ENCODE data around the gene PPEF1. TPM values are rescaled to one million over a fixed set of nuclear protein-coding genes. Genes with fewer than 3 reads are reported as not detected.

Gene PPEF1
- total RNA-seq, result 1 to 10 TPM; 1.9 to 6.0 TPM

DNA sequence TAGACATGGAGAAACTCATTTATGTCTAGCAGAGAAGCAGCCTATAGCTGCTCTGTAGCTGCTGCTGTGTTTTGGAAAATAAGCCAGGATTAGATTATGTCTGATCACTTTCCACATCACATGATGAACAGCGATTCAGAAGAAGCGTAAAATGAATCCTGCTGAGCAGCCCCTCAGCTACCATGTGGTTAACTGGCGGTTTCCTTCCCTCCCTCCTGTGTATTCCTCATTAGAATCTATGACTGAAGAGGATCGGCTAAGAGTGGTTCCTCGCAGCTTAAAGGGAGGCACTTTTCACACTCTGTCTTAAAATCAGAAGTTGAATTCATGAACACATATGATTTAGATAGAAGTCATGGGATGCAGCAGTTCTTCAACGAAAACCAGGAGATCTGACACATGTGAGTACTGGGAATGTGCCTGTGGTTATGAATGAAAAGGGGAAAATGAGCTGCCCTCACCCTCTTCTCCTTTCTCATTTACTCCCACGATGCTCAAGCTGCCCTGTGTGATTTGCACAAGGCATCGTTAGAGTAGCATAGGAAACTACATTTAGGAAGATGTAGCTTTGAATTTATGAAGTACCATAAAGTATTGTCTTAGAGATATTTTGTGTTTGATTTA, at the start of gene PPEF1:
PPEF1 (plus strand) TSS at position 220 of the 624 bp plus-strand sequence; CDS start at position 356, 136 bp downstream.
- H3K36me3 ChIP-seq, result no peaks in the 10 kb centered on the region
- no peak for DNase-seq (ENCODE audit: low spot score)
- 67% methylated on average over 8 of the region's 8 CpGs for WGBS
- H3K27me3 ChIP-seq (replicated peaks; ENCODE audit: insufficient read depth), result no peaks in the 10 kb centered on the region
- no peak within 1 kb of the TSS for H3K27ac ChIP-seq
- no peak within 1 kb of the TSS for H3K4me3 ChIP-seq
- H3K9me3 ChIP-seq, result no peaks in the 10 kb centered on the region
- TF ChIP-seq POLR2AphosphoS5 (IDR thresholded peaks at IDR 0.05) (no peak), POLR2A (IDR thresholded peaks at IDR 0.05) (no peak)
- TF ChIP-seq, protein P1, sequence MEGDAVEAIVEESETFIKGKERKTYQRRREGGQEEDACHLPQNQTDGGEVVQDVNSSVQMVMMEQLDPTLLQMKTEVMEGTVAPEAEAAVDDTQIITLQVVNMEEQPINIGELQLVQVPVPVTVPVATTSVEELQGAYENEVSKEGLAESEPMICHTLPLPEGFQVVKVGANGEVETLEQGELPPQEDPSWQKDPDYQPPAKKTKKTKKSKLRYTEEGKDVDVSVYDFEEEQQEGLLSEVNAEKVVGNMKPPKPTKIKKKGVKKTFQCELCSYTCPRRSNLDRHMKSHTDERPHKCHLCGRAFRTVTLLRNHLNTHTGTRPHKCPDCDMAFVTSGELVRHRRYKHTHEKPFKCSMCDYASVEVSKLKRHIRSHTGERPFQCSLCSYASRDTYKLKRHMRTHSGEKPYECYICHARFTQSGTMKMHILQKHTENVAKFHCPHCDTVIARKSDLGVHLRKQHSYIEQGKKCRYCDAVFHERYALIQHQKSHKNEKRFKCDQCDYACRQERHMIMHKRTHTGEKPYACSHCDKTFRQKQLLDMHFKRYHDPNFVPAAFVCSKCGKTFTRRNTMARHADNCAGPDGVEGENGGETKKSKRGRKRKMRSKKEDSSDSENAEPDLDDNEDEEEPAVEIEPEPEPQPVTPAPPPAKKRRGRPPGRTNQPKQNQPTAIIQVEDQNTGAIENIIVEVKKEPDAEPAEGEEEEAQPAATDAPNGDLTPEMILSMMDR (IDR thresholded peaks at IDR 0.05), result no peak
- intact Hi-C loops (cut with DNase I), result no loop called here
- no peaks in the 10 kb centered on the region for H3K4me1 ChIP-seq (replicated peaks)

DNA sequence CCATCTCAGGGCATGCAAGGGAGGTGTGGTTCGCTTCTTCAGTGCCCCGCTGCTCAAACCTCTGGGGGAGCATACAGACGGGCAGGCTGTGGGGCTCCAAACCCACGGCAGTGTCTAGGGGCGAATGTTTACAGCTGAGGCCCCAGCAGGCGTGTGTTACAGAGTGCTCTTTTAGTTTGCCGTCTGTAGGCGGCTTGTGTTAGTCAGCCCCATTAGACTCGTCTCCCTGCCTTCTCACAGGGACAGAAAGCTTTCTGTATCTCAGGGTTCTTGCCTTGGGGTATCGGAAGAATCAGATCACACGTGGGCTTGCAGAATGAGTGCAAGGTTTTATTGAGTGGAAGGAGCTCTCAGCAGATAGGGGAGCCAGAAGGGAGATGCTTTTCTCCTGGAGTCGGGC, 46.2 kb upstream of the PPEF1 start:
- intact Hi-C loops (cut with DNase I), result no loop called here

DNA sequence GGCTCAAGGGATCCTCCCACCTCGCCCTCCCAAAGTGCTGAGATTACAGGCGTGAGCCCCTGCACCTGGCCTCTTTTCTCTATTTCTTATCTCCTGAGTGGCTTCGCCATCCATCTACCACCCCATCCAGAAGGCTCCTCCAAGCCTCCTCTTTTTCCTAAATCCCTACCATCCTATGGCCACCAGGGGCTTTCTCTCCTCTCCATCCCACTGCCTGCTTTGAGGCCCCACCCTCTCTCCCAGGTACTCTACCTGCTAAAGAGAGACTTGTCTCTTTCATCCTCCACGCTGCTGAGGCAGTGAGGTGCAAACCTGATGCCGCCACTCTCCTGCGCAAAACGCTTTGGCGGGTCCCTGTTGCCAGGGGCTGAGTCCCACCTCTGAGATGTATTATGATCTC, 42.5 kb upstream of the PPEF1 start:
- WGBS, result 91% methylated on average over 8 of the region's 8 CpGs
- no peak overlapping the region for H3K4me3 ChIP-seq
- TF ChIP-seq POLR2AphosphoS5 (IDR thresholded peaks at IDR 0.05), result no peak
- no peak for TF ChIP-seq POLR2A (IDR thresholded peaks at IDR 0.05)
- TF ChIP-seq, protein P1 (IDR thresholded peaks at IDR 0.05), result no peak
- no peaks in the 10 kb centered on the region for H3K36me3 ChIP-seq
- intact Hi-C loops (cut with DNase I), result no loop called here
- no peak for DNase-seq (ENCODE audit: low spot score)
- no peaks in the 10 kb centered on the region for H3K27me3 ChIP-seq (replicated peaks; ENCODE audit: insufficient read depth)
- no peaks in the 10 kb centered on the region for H3K4me1 ChIP-seq (replicated peaks)
- H3K9me3 ChIP-seq, result no peaks in the 10 kb centered on the region
- no peak overlapping the region for H3K27ac ChIP-seq

More for the DNA sequence above, 46.2 kb upstream of the PPEF1 start:
- Histone ChIP-seq H3K9me3 (no peaks in the 10 kb centered on the region), H3K4me3 (no peak overlapping the region), H3K27ac (no peak overlapping the region), H3K36me3 (no peaks in the 10 kb centered on the region), H3K27me3 (replicated peaks; ENCODE audit: insufficient read depth) (no peaks in the 10 kb centered on the region), H3K4me1 (replicated peaks) (no peaks in the 10 kb centered on the region)
- 90% methylated on average over 8 of the region's 12 CpGs for WGBS
- DNase-seq (ENCODE audit: low spot score), result no peak
- TF ChIP-seq, protein P1 (IDR thresholded peaks at IDR 0.05), result no peak
- no peak for TF ChIP-seq POLR2AphosphoS5 (IDR thresholded peaks at IDR 0.05)
- TF ChIP-seq POLR2A (IDR thresholded peaks at IDR 0.05), result no peak

DNA sequence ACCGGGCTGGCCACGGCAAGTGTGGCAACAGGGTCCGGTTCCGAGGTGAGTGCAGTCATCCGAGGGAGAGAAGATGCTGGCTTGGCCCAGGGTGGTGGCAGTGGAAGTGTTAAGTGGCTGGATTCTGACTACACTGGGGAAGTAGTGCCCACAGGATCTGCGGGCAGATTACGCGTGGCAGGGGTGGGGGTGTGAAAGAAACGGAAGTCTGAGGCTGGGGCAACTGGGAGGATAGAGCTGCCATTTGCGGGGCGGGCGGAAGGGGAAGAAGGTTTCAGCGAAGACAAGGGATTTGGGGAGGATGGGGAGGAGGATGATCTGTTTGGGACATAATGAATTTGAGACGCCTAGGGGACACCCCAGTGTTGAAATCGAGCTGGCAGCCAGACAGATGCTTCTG, 40.8 kb upstream of the PPEF1 start:
- TF ChIP-seq, protein P1 (IDR thresholded peaks at IDR 0.05), result no peak
- no peak for TF ChIP-seq POLR2A (IDR thresholded peaks at IDR 0.05)
- TF ChIP-seq POLR2AphosphoS5 (IDR thresholded peaks at IDR 0.05), result no peak
- intact Hi-C loops (cut with DNase I), result no loop called here
- Histone ChIP-seq H3K9me3 (no peaks in the 10 kb centered on the region), H3K27ac (no peak overlapping the region), H3K4me3 (no peak overlapping the region), H3K4me1 (replicated peaks) (no peaks in the 10 kb centered on the region), H3K27me3 (replicated peaks; ENCODE audit: insufficient read depth) (no peaks in the 10 kb centered on the region), H3K36me3 (no peaks in the 10 kb centered on the region)
- 86% methylated on average over 13 of the region's 15 CpGs for WGBS
- no peak for DNase-seq (ENCODE audit: low spot score)
